HG02970 (cell line): ENCODE measurements around the gene FBXO21.

ENCODE experiments used
- ATAC-seq: cut with Tn5 transposase; IDR thresholded peaks from one replicate; pipeline ENCODE4 v1.9.1; 2021; ENCODE audit warnings: mild to moderate bottlenecking, moderate library complexity, moderate number of reproducible peaks; ENCODE audit not compliant: unreplicated experiment, low FRiP score

The FBXO21 gene

DNA sequence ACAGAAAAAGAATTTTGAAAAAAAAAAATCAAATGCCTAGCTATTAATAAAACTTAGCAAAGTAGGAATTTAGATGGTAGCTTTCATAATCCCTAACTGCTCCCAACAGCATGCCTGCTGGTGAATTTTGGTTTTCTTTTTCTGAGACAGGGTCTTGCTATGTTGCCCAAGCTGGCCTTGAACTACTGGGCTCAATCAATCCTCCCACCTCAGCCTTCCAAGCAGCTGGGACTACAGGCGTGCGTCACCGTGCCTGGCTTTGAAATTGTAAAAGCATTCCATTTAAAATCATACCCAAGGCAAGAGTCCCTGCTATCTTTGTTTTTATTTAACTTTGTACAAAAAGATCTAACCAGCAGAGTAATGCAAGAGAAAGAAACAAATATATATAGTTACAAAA lies 20.7 kb downstream of the FBXO21 start:
- ATAC-seq: no peak

- ATAC-seq: no peak
These were observed 21.3 kb downstream of the FBXO21 start for GRCh38 chr12:117168976-117169375.

- no peak for ATAC-seq
These were observed 22.5 kb downstream of the FBXO21 start for GRCh38 chr12:117167769-117168168.

GRCh38 chr12:117166107-117166506 lies 24.2 kb downstream of the FBXO21 start:
- no peak for ATAC-seq

- ATAC-seq: no peak
These were observed 24.9 kb downstream of the FBXO21 start for GRCh38 chr12:117165342-117165741.

DNA sequence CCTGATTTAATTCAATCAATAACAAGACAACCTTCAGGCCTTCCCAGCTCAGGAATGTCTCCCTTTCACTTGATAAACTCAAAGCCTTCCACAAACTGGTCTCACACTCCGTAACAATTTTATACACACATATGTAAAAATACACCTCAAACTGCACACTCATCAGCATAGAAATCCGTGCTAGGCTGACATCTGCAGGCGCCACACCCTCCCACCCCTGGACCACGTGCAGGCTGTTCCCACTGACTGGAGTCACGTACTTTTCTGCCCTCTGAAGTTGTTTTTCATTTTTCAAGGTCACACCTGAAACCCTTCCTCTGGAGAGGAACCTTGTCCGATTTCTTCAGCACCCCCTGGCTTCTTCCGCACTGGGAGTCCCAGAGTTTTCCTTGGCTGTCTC lies 27.6 kb downstream of the FBXO21 start:
- ATAC-seq: no peak

- no peak for ATAC-seq
These were observed 28.1 kb downstream of the FBXO21 start for GRCh38 chr12:117162167-117162539.

DNA sequence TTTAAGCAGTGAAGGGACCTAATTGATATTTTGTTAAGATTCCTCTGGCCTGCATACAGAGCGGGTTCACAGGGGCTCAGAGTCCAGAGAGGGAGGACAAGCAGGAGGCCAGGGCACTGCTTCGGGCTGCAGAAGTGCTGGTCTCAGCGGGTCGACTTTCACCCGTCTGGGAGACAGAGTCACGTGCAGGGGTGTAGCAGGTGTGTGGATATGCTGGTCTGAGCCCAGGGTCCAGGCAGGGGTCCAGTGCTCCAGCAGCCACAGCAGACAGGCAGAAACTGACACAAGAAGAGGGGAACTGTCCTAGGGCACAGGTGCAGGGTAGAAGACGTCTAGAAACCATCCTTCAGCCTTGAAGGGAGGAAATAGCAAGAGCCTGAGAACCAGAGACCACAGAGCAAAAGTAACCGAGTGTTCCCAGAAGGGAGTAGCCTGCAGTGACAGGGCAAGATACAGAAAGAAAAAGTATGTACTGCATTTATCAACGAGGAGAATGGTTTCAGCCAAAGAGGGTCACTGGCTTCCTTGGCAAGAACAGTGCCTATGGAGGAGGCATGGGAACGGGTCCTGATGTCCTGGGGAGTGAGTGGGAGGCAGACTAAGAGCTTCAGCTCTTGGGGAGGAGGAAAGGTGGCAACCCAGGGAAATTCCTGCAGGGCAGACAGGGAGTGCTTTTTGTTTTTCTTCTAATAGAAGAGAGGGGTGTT lies 28.7 kb downstream of the FBXO21 start:
- ATAC-seq: no peak

DNA sequence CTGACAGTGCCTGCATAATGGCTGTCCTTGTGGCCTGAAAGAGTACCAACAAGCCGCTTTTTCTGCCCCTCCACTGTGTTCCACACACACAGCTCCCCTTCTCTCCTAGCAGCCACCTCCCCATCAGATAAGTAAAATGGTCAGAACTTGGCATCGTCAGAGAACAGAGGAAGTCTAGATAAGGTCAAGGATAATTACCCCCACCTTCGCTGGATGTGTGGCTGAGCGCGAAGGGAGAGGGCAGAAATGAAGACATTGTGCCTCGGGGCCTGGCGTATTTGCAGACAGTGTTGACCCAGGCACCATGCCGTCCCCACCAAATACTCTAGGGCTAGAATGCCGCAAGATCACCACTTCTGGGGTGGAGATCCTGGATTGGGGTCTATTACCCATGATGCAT lies 30.6 kb downstream of the FBXO21 start:
- ATAC-seq: no peak

DNA sequence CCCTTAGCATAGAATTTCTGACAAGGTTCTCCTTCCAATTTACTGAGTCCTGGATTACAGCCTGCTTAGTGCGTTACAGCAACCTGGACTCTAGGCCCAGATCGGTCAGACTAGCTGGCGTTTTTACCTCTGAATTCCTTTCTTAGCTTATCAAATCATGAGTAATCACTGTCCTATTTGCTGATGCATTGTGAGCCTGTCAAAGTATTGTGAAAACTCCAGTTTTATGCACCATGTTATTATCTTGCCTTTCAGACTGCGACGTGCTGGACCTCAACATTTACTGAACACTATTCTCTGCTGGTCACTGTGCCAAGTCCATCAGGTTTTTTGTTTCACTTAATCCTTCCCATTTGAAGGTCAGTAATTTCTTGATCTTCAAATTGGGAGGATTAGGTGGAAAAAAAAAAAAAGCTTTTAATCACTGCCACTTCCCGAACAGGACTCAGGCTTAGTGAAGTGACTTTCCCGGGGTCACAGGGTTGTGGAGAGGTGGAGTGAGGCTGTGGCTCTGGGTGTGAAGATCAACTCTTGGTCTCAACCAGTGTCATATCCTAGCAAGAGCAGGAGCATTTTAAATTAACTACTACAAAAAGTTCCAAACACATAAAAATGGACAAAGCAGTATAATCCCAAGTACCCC lies 31.2 kb downstream of the FBXO21 start:
- no peak for ATAC-seq

GRCh38 chr12:117158096-117158495 lies 32.2 kb downstream of the FBXO21 start:
- ATAC-seq: no peak

GRCh38 chr12:117155278-117156060 lies 34.8 kb downstream of the FBXO21 start:
- ATAC-seq: peak; percentile 60

DNA sequence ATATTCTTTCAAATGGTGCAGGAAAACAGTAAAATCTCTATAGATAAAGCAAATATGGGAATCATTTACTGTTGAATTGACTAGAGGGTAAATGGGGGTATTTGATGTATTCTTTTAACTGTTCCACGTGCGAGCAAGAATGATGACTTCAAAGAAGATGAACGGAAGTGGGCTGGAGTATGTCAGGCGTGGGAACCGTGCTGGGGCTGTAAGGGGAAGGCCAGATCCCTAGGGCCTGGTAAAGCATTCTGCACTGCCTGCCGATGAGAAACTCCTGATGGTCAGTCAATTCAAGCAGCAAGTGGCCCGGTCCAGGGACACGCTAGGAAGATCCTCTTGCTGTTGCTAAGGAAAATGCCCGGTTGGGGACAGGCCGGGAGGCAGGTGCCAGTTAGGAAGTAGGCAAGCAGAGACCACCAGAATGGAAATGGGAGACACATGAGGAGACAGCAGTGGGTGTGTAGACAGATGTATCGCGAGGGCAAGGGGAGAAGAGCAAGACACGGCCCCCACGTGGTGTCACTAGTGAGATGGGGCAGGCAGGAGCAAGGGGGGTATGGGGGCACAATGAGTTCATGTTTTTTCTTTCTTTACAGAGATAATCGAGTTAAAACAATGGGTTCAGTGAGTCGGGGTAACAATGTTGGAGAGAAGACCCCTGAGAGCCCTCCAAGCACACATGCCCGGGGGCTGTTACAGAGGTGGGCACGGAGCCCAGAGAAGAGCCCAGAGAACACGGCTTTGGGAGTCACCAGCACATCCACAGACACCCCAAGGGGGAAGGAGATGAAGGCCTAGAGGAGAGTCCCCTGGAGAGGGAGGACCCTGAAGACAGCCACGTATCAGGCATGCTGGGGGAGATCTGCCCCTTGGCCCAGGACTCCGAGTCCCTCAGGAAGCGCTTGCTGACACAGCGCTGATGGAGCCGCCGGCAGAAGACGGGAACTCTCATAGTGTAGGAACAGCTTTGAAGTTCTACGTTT lies 37.2 kb downstream of the FBXO21 start:
- no peak for ATAC-seq

DNA sequence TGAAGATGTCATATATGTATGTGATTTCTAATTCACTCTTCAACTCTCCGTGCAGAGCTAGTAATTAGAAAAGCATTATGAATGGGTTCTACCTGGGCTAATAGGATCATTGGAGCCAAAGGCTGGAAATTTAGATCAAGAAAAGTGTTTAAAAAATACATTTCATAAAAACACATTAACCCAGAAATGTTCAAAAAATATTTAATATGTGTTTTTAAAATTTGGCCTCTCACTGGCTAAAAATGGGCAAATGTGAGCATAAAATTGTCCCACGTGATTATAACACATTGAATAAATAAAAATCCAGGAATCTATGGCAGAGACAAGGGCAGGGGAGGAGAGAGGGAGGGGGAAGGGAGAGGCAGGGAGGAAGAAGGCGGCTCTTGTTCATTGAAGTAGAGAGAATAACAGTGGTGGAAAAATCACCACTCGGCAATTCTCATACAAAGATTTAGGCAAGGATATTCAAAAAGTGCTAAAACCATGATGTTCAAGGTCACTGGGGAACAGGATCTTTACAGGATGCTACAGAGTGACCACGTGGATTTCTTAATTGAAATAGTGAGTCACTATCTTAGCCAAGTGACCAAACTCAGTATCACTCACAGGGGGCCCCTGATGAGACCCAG lies 38.8 kb downstream of the FBXO21 start:
- no peak for ATAC-seq

DNA sequence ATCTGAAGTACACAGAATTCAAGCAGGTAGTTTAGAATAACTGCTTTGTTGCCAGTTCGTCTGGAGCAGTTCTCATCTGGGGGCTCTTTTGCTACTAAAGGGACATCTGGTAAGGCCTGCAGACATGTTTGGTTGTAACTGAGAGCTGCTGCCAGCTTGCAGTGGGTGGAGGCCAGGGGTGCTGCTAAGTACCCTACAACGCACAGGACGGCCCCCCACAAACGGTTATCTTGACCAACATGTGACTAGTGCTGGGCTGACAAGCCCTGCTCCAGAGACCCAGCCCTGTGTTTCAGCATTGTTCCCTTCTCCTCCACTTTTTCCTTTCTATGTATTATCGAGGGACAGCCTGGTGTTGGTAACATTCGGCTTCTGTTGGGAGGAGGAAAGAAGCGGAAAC lies 40.8 kb downstream of the FBXO21 start:
- ATAC-seq: no peak

- no peak for ATAC-seq
These were observed 41.6 kb downstream of the FBXO21 start for GRCh38 chr12:117148642-117149041.

GRCh38 chr12:117147639-117148038 lies 42.6 kb downstream of the FBXO21 start:
- ATAC-seq: no peak

GRCh38 chr12:117145597-117146154 lies 44.6 kb downstream of the FBXO21 start:
- ATAC-seq: no peak

- no peak for ATAC-seq
These were observed 45.7 kb downstream of the FBXO21 start for GRCh38 chr12:117144599-117144998.
